Testis (tissue), 2 donors: Measurements from ENCODE around the gene TTLL5.

Experiments
- POLR2A ChIP-seq: fragments of 450-650 bp; IDR thresholded peaks from one replicate; pipeline ENCODE4 v1.6.1; 2017; ENCODE audit warnings: antibody characterized with exemption, mild to moderate bottlenecking, moderate library complexity
- TF ChIP-seq, protein P1 (sequence below), 3 experiments: fragments of 450-650 bp in 2 of 3; fragments of 200-600 bp in 1 of 3; sonication (generic) in 1 of 3; IDR thresholded peaks; one replicate each; pipeline ENCODE4 v1.5.1; 2016 to 2019; ENCODE audit warnings: antibody characterized with exemption in 3 of 3, mild to moderate bottlenecking in 2 of 3, moderate library complexity in 1 of 3

DNA sequence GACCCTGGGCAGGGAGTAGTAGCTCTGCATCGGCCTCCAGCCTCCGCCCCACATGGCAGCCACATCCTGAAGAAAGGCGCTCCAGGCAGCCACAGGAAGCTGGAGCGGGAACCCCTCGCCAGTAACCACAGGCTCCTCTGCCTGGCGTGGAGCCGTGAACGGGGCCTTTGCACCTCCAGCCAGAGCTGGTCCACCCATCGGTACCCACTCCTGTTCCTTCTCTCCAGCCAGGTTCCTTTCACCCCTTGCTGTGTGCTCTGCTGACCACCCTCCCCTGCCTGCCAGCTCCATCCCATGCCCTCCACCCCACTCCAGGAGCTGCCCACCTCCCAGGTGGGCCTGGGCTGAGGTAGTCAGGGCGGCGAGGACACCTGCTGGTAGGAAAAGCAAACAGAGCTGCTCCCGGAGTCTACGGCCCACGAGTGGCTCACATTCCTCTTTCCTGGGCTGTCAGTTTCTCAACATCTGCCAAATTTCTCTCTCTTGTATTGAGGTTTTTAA, 318.1 kb downstream of the TTLL5 start:
- TF ChIP-seq, protein P1, sequence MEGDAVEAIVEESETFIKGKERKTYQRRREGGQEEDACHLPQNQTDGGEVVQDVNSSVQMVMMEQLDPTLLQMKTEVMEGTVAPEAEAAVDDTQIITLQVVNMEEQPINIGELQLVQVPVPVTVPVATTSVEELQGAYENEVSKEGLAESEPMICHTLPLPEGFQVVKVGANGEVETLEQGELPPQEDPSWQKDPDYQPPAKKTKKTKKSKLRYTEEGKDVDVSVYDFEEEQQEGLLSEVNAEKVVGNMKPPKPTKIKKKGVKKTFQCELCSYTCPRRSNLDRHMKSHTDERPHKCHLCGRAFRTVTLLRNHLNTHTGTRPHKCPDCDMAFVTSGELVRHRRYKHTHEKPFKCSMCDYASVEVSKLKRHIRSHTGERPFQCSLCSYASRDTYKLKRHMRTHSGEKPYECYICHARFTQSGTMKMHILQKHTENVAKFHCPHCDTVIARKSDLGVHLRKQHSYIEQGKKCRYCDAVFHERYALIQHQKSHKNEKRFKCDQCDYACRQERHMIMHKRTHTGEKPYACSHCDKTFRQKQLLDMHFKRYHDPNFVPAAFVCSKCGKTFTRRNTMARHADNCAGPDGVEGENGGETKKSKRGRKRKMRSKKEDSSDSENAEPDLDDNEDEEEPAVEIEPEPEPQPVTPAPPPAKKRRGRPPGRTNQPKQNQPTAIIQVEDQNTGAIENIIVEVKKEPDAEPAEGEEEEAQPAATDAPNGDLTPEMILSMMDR (IDR thresholded peaks at IDR 0.05), result peak in 2 of 3 experiments; percentile 54 to 63
- TF ChIP-seq POLR2A, result no peak
